NCI-H2227 treated with DMSO at 0.1 percent for 48 hours (cell line): ENCODE results near the gene EME2.

Source experiments
- DNase-seq: peaks from one replicate; lab custom pipeline; 2025; lab: John Stamatoyannopoulos, UW

EME2 gene

DNA sequence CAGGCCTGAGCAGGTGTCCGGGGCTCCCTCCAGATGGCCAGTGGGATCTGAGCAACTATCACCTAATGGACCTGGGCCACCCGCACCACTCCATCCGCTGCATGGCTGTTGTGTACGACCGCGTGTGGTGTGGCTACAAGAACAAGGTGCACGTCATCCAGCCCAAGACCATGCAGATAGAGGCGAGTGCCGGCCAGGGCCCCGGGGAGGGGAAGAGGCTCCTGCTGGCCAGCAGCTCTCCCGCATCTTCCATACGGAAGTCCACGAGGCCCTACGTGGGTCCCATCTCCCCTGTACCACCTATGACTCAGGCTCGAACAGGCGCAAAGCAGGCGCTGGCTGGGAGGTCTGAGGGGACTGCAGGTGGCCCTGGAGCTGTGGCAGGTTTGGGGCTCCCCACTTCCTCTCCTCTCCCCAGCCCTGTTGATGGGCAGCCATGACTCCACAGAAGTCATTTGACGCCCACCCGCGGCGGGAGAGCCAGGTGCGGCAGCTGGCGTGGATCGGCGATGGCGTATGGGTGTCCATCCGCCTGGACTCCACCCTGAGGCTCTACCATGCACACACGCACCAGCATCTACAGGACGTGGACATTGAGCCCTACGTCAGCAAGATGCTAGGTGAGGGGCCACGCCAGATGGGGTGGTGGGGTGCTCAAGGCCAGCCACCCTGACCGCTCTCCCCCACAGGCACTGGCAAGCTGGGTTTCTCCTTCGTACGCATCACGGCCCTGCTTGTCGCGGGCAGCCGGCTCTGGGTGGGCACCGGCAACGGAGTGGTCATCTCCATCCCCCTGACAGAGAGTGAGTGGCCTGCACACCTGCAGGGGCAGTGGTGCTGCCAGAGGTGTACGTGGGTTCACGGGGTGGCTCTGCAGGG is 5.3 kb upstream of the EME2 start:
- no peak for DNase-seq

DNA sequence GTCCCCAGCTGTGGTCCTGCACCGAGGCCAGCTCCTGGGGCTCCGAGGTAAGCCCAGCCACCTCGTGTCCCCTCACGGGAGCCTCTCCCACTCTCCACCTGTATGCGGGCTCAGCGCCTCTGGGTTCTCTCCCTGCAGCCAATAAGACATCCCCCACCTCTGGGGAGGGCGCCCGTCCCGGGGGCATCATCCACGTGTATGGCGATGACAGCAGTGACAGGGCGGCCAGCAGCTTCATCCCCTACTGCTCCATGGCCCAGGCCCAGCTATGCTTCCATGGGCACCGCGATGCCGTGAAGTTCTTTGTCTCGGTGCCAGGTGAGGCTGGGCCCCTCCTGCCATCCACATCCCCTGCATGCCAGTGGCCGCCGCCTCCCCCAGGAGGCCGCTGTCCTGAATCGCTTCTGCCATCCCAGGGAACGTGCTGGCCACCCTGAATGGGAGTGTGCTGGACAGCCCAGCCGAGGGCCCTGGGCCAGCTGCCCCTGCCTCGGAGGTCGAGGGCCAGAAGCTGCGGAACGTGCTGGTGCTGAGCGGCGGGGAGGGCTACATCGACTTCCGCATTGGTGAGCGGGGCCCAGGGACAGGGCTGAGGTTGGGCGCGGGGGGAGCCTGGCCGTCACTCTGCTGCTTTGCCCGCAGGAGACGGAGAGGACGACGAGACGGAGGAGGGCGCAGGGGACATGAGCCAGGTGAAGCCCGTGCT is 4.4 kb upstream of the EME2 start:
- DNase-seq, result no peak

DNA sequence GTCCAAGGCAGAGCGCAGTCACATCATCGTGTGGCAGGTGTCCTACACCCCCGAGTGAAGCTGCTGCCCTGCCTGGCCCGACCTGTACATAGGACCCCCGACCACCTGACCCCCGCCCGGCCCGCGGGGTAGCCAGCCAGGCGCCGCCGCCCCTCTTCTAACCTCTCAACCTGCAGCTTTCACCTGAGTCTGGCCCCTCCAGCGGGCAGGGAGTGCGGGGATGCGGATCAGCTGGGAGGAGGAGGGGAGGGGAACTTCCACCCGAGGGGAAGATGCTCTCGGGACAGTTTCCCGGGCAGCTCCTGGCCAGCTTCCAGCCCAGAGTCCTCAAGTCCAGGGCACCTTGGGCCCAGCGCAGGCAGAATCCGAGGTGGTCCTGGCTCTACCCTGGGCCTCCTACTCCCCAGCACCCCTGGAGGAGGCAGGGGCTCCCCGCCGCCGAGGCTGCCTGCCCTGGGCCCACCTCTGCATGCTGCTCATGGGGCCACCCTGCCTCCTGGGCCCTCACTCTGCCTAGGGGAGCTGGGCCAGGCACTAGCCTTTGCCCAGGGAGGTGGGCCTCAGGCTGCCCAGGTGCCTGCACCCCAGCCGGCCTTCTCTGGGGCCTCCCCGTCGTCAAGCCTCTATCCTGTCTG is 3.7 kb upstream of the EME2 start:
- no peak for DNase-seq

DNA sequence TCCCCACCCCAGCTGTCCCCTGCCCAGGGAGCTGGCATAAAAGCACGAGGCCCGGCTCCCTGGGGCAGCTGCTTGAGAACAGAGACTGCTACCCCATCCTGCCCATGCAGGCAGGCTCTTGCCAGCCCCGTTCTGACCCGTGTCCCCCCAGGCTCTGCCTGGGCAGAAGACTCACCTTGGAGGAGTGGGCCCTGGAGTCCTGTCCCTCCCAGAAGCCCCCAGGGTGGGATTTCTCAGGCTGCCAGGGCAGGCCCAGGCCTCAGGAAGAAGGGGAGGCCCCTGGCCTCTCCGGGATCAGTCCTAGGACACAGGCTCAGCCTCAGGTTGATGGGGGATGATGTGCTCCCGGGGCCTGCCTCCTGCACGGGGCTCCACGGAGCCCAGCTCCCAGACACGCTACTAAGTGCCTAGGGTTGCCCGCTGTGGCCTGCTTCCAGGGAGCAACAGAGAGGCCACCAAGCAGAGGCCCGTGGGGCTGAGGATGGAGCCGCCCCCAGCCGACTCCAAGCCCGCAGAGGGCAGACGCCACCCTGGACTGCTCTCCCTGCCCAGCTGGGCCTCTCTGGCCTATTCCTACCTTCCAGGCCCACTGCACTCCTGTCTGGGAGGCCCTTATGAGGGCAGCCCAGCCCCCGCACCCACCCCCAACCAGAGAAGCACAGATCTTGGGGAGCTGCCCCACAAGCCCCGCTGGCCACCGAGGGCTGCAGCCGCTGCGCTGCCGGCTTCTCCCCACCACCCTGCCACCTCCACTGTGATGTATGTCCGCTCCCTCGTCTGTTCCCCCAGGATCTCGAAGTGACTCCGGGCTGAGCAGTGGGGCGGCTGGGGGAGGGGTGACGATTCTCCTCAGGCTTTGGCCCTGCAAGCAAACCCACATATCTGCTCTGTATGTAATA is 3.0 kb upstream of the EME2 start:
- DNase-seq, result no peak

DNA sequence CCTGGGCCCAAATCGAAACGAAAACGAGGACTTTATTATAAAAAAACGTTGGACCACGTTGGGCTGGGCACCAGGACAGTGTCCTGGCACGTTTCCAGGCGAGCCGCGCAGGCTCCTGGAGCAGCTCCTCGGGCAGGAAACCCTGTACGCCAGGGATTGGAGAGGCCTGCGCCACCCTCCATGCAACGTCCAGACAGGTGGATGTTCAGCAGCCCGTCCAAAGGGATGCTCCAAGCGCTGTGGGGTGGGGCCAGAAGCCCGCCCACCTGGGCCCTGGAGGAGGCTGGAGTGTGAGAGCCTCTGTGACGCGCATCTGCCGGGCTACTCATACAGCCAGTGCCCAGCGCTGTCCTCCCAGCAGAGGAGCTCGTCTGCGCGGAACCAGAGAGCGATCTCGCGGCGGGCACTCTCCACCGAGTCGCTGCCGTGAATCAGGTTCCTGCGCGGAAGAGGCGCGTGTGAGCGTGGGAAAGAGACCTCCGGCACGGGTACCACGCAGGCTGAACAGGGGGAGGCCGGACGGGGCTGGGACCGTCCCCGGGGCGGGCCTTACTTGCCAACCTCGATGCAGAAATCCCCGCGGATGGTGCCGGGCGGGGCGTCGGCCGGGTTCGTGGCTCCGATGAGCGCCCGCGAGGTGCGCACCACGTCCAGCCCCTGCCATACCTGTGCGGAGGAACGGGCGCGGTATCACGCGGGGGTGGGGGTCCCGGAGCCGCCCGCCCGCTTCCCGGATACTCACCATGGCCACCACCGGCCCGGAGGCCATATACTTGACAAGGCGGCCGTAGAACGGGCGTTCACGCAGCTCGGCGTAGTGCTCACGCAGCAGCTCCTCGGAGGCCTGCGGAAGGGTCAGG is 2.1 kb upstream of the EME2 start:
- peak; percentile 58 for DNase-seq

DNA sequence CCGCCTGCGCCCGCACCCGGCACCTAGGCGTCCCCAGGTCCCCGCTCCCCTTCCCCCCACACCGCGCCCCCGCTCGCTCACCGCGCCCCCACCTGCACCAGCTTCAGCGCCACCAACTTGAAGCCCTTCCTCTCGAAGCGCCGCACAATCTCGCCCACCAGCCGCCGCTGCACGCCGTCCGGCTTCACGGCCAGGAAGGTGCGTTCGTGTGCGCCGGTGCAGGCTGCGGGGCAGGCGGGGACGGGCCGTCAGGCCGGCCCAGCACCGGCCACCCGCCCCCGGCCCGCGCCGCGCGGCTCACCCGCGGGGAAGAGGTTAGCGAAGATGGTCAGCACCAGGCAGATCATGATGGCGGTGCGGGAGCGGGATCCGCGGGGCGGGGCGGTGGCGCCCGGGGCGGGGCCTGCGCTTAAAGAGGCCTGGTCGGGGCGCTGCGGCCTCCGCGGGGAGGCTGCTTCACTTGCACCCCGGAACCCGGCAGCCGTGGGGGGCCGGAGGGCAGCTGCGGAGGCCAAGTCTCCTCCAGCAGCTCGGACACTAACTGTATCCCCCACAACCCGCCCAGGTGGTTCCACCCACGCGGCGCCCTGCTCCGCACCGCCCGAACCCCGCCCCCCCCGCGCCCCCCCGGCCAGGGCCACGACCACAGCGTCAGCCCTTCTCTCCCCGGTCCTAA is 1.3 kb upstream of the EME2 start, which contains the start of gene NME3:
NME3 (minus strand) TSS at position 356 of the 676 bp plus-strand sequence; CDS start at position 347, 9 bp downstream.
- DNase-seq, result peak; percentile 41

DNA sequence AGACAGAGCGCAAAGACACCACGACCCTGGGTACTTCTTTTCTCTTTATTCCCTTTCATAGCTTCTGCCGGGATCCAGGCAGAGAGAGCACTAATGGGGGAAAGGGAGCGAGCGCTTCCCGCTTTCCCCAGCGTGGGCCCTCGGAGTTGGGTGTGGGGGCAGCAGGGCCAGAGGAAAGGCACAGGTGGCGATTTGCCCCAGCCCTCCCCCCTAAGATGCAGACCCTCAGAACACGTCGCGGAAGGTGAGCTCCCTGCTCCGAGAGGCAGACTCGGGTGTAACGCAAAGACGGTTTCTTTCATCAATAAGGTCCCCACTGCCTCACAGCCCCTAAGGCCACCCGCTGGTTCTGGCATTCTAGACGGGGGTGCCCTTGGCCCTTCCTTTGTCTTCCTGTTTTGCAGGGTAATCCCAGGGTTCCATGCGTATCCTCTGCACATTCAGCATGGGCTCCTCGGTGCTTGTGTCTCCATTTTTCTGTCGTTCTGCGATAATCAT is 697 bp upstream of the EME2 start:
- no peak for DNase-seq

DNA sequence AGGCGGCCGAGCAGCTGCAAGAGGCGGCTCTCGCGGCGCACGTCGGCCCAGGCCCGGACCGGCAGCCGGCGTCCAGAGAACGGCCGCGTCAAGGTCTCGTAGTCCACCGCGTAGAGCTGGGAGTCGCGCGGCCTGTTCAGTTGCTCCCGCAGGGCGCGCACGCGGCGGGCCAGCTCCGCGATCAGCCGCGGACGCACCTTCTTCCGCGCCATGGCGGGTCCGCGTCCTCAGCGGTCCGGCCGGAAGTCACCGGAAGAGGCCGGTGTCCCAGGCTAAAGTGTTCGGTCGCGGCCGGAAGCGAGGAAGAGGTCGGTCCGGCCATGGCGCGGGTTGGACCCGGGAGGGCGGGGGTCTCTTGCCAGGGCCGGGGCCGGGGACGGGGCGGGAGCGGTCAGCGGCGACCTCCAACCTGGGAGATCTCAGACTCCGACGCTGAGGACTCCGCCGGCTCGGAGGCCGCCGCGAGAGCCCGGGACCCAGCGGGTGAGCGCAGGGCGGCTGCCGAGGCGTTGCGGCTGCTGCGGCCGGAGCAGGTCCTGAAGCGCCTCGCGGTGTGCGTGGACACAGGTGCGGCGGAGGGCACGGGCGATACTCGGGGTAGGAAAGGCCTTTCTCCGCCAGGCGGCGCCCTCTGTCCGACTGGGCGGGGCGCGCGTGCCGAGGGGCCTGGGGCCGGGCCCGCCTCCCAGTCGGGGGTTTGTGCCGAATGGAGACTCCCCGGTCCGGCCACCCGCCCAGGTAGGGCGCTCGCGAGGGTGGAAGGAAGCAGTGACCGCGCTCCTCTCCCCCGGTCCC is 495 bp downstream of the EME2 start, which contains the start of gene MRPS34:
MRPS34 (minus strand) TSS at position 227 of the 795 bp plus-strand sequence; CDS start at position 212, 15 bp downstream.
- peak; percentile 82 for DNase-seq

DNA sequence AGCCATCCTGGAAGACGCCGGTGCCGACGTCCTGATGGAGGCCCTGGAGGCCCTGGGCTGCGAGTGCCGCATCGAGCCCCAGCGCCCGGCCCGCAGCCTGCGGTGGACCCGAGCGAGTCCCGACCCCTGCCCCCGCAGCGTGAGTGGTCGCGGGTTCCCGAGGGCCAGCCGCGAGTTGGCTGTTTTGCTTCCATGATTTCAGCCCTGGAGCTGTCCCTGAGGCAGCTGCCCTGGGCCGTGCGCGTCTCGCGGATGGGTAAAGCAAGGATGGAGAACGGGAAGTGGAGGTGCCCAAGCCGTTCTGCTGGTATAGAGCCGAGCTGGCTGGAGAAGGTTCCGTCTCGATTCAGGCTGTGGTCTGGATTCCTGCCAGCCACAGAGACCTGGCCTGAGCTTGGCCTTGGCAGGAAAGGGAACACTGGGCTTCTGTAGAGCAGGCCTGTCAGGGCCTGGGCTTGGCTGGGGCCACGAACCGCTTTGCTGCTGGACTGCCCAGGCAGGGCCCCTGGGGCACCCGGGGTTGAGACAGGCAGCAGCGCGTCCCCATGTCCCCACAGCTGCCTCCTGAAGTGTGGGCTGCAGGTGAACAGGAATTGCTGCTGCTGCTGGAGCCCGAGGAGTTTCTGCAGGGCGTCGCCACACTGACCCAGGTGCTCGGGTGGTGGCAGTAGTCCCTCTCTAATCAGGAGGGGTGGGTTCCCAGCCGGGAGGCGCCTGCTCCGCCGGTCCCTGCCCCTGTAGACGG is 1.3 kb downstream of the EME2 start:
- DNase-seq, result no peak

DNA sequence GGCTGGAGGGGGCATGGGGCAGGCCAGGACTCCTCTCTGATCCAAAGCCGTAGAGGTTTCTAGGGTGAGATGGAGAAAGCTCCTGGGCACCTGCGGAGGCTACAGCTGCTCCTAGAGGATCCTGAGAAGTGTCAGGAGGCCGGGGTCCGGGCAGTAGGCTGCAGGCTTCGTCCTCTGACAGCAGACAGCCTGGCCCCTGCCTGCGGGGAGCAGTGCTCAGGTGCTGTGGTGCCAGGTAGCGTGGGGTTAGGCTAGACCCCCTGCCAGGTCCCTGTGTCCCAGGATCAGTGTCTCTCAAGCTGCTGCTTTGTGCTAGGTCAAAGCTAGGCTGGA is 1.8 kb downstream of the EME2 start:
- DNase-seq, result no peak

DNA sequence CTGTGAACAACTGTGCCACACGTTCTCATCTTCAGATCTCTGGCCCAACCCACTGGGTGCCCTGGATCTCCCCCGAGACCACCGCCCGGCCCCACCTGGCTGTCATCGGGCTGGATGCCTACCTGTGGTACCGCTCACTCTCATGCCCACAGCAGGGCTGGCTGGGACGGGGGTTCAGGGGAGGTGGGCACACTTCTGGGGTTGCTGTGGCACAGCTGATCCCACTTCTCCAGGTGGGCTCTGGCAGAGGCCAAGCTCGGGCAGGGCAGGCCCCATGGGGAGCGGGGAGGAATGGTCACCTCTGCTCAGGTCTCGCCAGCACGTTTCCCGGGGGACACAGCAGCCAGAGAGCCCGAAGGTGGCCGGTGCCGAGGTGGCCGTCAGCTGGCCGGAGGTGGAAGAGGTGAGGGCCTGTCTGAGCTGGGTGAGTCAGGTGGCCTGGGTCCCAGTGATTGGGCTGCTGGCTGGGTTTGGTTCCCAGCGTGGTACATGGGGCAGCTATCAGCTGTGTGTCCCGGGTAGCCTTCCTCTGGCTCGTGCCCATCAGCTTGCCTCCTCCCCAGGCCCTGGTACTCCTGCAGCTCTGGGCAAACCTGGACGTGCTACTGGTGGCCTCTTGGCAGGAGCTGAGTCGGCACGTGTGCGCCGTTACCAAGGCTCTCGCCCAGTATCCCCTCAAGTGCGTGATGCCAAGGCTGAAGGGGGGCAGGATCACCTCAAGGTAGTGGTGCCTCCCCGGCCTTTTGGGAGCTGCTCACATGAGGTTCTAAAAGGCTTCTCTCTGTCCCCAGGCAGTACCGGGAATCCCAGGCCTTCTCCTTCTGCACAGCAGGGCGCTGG is 2.6 kb downstream of the EME2 start:
- no peak for DNase-seq

DNA sequence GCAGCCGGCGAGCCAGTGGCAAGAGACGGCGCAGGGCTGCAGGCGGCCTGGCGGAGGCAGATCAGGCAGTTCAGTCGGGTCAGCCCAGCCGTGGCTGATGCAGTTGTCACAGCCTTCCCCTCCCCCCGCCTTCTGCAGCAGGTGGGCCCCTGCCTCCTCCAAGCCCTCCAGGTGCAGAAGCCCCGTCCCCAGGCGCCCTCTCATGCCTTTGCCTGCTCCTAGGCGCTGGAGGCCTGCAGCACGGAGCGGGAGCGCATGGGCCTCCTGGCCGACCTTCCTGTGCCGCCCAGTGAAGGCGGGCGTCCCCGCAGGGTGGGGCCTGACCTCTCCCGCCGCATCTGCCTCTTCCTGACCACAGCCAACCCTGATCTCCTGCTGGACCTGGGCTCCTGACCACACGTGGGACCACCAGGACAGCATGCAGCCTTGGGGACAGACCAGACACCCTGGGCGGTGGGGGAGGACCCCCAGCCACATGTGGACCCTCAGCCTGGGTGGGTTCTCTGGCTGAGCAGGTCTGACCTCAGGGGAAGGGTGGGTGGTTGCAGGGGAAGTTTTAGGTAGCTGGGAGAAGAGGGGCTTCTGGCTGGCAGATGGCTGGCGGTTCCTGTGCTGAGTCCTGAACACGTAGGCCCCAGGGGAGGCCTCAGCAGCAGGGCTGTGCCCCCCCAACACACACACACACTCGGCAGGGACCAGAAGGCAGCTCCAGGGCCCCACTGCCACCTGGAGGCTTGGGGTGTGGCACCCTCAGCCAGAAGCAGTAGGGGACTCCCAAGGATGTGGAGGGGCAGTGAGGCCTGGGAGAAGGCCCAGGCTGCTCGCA is 3.4 kb downstream of the EME2 start:
- no peak for DNase-seq

DNA sequence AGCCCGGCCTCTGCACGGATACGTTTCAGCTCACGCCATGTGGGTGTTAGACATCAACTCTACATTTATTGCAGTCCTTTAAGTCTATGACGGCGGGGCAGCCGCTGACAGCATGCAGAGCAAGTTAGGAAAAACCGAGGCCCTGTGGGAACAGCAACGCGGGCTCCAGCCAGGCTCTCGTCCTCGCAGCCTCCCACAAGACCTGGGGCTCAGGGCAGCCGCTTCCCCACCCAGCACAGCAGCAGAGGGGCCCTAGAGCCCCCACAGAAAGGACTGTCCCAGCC is 4.0 kb downstream of the EME2 start:
- no peak for DNase-seq

DNA sequence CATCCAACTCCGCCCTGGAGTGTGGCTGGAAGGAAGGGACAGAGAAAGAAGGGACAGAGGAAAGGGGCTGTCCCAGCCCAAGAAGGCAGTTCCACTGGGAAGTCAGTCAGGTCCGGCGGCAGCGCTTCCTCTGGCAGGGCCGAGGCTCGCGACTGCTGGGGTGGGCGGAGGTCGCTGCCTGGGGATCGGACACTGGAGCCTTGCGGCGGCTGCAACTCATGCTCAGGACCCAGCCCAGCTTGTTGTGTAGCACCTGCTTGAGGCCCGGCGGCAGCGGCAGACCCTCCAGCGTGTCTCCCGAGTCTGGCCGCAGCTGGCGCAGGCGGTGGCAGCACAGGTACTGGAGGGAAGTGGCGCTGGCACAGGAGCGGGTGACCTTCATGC is 4.4 kb downstream of the EME2 start:
- DNase-seq, result no peak

DNA sequence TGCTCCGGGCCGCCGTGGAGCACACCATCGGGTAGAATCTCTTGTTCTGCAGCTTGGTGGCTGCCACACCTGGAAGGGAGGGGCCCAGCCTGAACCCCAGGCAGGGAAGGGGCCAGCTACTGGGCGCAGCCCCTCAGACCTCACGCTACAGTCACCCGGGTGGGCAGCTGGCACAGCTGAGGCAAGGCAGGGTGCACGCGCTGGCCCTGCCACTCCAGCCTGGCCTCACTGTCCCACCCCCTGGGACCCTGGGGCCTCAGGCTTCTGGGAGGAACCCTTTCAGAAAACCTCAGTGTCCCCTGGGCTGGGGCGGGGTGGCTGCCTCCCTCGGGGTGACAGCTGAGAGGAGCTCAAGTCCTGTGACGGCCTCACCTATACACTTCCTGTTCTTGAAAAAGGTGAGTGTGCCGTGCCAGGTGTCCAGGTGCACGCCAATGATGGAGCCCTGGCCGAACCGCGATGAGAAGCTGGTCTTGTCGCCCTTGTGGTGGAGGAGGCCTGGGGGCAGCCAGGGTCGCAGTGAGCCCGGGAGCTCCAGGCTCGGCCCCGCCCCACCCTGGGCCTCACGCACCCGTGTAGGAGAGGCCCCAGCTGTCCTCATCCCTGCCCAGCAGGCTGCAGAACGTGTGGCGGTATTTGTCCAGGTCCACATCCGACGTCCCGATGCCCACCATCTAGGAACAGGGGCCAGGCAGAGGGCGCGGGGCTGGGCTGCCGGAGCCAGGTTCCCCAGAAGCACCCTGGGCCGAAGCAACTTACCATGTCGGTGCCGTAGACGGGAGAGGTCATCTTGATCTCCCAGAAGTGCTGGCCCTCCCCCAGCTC is 5.0 kb downstream of the EME2 start:
- no peak for DNase-seq
